Activated T-helper 2 cell treated with anti-CD3 and anti-CD28 coated beads, Interferon-gamma antibody, Interleukin-2, Interleukin-4, amounts not matched to agents 10 μg/mL and 5 μg/mL and 100 μg/mL, durations not matched to agents 14 hours and 24 hours and 36 hours (primary cell): Measurements from ENCODE around the gene MOV10. TPM values are rescaled to one million over a fixed set of nuclear protein-coding genes. Genes with fewer than 3 reads are reported as not detected.

ENCODE experiments used
- DNase-seq: peaks from one replicate; pipeline ENCODE4 v3.0.0; 2021; ENCODE audit warnings: low spot score
- H3K27ac Mint-ChIP-seq: one replicate; pipeline ENCODE4 v1.8.0; 2021; ENCODE audit warnings: mixed read lengths
- H3K27me3 Mint-ChIP-seq: one replicate; pipeline ENCODE4 v1.8.0; 2021; ENCODE audit warnings: low read depth, mixed read lengths
- H3K36me3 Mint-ChIP-seq: one replicate; pipeline ENCODE4 v1.8.0; 2021; ENCODE audit warnings: low read depth, mixed read lengths
- H3K4me1 Mint-ChIP-seq: one replicate; pipeline ENCODE4 v1.8.0; 2021; ENCODE audit warnings: low read depth, mixed read lengths
- H3K4me3 Mint-ChIP-seq: one replicate; pipeline ENCODE4 v1.8.0; 2021; ENCODE audit warnings: low read depth, mild to moderate bottlenecking, moderate library complexity, mixed read lengths
- H3K9me3 Mint-ChIP-seq: one replicate; pipeline ENCODE4 v1.8.0; 2021; ENCODE audit warnings: mixed read lengths
- intact Hi-C: fragments of 100-400 bp; cut with micrococcal nuclease; formaldehyde crosslinking; loops from one replicate; pipeline ENCODE4 v1.15.1; 2023
- total RNA-seq: library from RNA; stranded (reverse); gene quantifications from 2 replicates; pipeline ENCODE4 v1.2.3, GENCODE V29; 2022

Gene MOV10
- total RNA-seq, 1 donor from 2014 or later = 68.1 TPM

DNA sequence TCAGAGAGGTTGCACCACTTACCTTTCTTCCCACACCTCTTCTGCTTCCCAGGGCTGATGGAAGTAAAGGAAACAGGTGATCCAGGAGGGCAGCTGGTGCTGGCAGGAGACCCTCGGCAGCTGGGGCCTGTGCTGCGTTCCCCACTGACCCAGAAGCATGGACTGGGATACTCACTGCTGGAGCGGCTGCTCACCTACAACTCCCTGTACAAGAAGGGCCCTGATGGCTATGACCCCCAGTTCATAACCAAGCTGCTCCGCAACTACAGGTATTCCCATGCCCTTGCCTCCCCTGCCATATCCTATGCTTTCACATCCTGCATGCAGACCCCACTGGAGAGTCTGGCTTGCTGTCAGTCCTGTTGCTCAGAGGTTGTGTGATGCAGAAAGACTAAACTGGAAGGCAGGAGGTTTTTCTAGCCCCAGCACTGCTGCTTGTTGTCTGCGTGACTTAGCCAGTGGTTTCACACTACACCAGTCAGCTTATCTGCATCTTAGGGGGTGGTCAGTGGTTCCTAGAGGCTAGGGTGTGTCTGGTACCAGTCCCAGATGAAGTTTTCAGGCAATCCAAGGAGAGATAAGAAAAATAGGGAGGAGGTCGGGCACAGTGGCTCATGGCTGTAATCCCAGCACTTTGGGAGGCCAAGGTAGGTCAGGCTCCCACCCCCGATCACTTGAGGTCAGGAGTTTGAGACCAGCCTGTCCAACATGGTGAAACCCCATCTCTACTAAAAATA is 22.3 kb downstream of the MOV10 start:
- no peak for DNase-seq
- Mint-ChIP-seq H3K4me1 (peaks cover 24% of the 10 kb centered on the region), H3K4me3 (no peak overlapping the region), H3K27me3 (no peaks in the 10 kb centered on the region), H3K27ac (no peak overlapping the region), H3K36me3 (peaks cover 55% of the 10 kb centered on the region), H3K9me3 (no peaks in the 10 kb centered on the region)
- intact Hi-C loops = no loop called here

DNA sequence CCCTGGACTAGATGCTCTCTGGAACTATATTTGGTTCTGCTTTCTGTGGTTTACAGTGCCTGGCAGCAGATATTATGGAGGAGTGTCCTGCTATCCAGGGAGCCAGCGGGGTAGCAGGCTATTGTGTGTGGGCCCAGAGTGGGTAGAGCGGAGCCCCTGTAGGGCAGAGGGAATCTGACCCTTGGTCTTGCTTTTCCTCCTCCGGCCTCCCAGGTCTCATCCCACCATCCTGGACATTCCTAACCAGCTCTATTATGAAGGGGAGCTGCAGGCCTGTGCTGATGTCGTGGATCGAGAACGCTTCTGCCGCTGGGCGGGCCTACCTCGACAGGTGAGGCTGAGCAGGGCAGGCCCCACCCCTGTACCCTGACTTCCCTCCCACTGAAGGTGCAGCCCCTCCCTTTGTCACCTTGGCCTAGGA is 23.3 kb downstream of the MOV10 start:
- Mint-ChIP-seq H3K9me3 (no peaks in the 10 kb centered on the region), H3K27me3 (no peaks in the 10 kb centered on the region), H3K36me3 (peaks cover 57% of the 10 kb centered on the region), H3K4me3 (no peak overlapping the region), H3K27ac (no peak overlapping the region), H3K4me1 (peaks cover 34% of the 10 kb centered on the region)
- intact Hi-C loops = no loop called here
- no peak for DNase-seq

GRCh38 chr1:112698366-112699310 is 24.2 kb downstream of the MOV10 start:
- Mint-ChIP-seq H3K4me1 (peaks cover 38% of the 10 kb centered on the region), H3K4me3 (no peak overlapping the region), H3K27me3 (no peaks in the 10 kb centered on the region), H3K27ac (peak overlapping the region; percentile 16), H3K9me3 (no peaks in the 10 kb centered on the region), H3K36me3 (peaks cover 58% of the 10 kb centered on the region)
- DNase-seq = no peak
- intact Hi-C loops = no loop called here

GRCh38 chr1:112699425-112700144 is 25.1 kb downstream of the MOV10 start:
- no peak for DNase-seq
- Mint-ChIP-seq H3K27ac (peak overlapping the region; percentile 88), H3K4me3 (no peak overlapping the region), H3K4me1 (peaks cover 46% of the 10 kb centered on the region), H3K27me3 (no peaks in the 10 kb centered on the region), H3K36me3 (peaks cover 58% of the 10 kb centered on the region), H3K9me3 (no peaks in the 10 kb centered on the region)
- intact Hi-C loops = loop anchor here (10.0 kb wide), 1 partner anchor 1085 kb away; no protein-coding TSS in a partner anchor

DNA sequence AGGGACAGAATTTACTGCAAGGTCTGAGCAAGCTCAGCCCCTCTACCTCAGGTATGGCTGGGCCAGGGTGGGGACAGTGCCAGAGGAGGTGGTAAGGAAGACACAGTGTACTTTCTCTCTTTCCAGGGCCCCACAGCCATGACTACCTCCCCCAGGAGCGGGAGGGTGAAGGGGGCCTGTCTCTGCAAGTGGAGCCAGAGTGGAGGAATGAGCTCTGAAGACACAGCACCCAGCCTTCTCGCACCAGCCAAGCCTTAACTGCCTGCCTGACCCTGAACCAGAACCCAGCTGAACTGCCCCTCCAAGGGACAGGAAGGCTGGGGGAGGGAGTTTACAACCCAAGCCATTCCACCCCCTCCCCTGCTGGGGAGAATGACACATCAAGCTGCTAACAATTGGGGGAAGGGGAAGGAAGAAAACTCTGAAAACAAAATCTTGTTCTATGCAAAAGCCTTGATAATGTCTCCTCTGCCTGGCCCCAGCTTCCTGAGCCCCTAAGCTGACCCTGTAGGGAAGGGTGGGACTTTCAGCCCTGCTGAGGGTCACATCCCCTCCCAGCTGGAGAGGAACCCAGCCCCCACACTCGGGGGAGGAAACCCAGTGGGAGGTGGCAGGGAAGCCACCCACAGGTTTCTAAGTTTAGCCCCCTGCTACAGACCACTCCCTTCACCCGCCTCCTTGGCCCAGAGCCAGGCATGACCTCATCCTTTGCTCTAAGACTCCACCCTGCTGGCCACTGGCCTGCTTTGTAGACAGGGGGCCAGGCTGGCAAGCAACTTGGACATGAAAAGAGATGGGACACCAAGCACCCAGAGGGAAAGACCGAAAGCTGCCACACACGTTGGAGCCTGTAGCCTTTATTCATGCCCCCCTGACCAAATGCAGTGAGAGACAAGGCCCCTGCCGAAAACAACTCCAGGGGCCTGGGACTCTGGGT is 26.1 kb downstream of the MOV10 start:
- peak overlapping the region; percentile 88 for H3K27ac Mint-ChIP-seq
- peaks cover 49% of the 10 kb centered on the region for H3K36me3 Mint-ChIP-seq
- H3K4me1 Mint-ChIP-seq = peaks cover 56% of the 10 kb centered on the region
- intact Hi-C loops = loop anchor here (10.0 kb wide), 1 partner anchor 1084 kb away; no protein-coding TSS in a partner anchor
- peak overlapping the region; percentile 22 for H3K4me3 Mint-ChIP-seq
- no peaks in the 10 kb centered on the region for H3K9me3 Mint-ChIP-seq
- no peaks in the 10 kb centered on the region for H3K27me3 Mint-ChIP-seq
- peak; percentile 64 for DNase-seq

DNA sequence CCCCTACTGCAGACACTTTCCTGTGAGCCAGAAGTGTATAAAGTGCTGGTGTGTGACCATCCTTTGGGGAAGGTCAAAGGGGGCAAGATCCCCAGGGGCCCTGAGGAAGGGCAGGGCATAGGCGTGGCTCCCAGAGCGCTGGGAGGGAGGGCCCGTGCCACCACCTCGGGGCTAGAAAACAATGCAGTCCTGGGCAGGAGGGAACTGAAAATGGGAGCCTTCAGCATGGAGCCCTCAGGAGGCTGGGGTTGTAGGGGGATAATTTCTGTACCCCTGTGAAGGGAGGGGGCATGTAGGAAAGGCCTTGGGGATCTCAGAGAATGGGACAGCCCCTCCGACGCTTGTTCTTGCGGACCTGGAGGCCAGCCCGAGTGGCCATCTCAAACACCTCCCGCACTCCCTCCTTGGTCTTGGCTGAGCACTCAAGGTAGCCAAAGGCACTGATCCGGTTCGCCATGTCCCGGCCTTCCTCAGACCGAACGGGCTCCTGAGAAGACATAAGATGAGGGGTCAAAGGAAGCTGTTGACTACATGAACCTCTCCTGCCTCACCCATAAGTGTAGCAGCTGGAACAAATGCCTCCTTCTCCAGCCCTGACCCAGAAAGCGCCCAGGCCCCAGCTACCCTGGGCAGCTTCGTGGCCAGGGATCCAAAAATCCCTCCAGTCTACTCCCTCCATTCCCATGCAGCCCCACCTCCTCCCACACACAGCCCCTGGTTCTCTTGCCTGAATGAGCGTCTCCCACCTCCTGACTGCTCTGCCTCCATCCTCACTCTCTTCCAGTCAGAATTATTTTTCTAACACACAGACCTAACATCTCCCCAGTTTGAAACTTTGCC is 27.0 kb downstream of the MOV10 start:
- no peaks in the 10 kb centered on the region for H3K27me3 Mint-ChIP-seq
- peak overlapping the region; percentile 88 for H3K27ac Mint-ChIP-seq
- peaks cover 61% of the 10 kb centered on the region for H3K4me1 Mint-ChIP-seq
- H3K4me3 Mint-ChIP-seq = peak overlapping the region; percentile 22
- no peak for DNase-seq
- intact Hi-C loops = loop anchor here (10.0 kb wide), 1 partner anchor 1083 kb away; no protein-coding TSS in a partner anchor
- H3K9me3 Mint-ChIP-seq = no peaks in the 10 kb centered on the region
- H3K36me3 Mint-ChIP-seq = peaks cover 46% of the 10 kb centered on the region

- H3K36me3 Mint-ChIP-seq = peaks cover 42% of the 10 kb centered on the region
- intact Hi-C loops = loop anchor here (10.0 kb wide), 1 partner anchor 1083 kb away; no protein-coding TSS in a partner anchor
- H3K9me3 Mint-ChIP-seq = no peaks in the 10 kb centered on the region
- DNase-seq = no peak
- peak overlapping the region; percentile 88 for H3K27ac Mint-ChIP-seq
- peaks cover 61% of the 10 kb centered on the region for H3K4me1 Mint-ChIP-seq
- no peak overlapping the region for H3K4me3 Mint-ChIP-seq
- H3K27me3 Mint-ChIP-seq = no peaks in the 10 kb centered on the region
Measured at GRCh38 chr1:112702067-112702395, 27.6 kb downstream of the MOV10 start.

GRCh38 chr1:112702420-112703261 is 28.2 kb downstream of the MOV10 start:
- Mint-ChIP-seq H3K27me3 (peaks cover 1% of the 10 kb centered on the region), H3K27ac (peak overlapping the region; percentile 42), H3K36me3 (peaks cover 42% of the 10 kb centered on the region), H3K4me3 (peak overlapping the region; percentile 14), H3K4me1 (peaks cover 61% of the 10 kb centered on the region), H3K9me3 (no peaks in the 10 kb centered on the region)
- DNase-seq = no peak
- intact Hi-C loops = loop anchor here (10.0 kb wide), 1 partner anchor 1082 kb away; no protein-coding TSS in a partner anchor

DNA sequence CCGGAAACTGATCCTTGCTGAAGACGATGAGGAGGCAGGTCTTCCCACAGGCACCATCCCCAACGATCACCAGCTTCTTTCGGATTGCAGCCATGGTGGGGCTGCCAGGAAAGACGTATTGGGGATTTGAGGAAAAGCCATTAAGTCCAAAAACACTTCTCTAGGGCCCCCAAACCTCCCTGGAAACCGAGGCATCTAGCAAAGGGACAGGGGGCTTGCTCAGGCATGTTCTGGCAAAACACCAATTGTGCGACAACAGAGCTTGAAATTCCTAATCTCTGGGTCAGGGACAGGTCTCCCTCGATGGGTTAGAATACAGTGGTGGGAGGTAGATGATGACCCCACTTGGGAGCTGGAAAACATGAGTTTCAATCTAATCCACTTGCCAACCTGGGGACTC is 29.2 kb downstream of the MOV10 start:
- Mint-ChIP-seq H3K36me3 (peaks cover 39% of the 10 kb centered on the region), H3K4me3 (no peak overlapping the region), H3K27me3 (peaks cover 10% of the 10 kb centered on the region), H3K9me3 (no peaks in the 10 kb centered on the region), H3K27ac (peak overlapping the region; percentile 88), H3K4me1 (peaks cover 61% of the 10 kb centered on the region)
- intact Hi-C loops = loop anchor here (1.0 to 10.0 kb wide), 3 partner anchors 29 to 1081 kb away; partner anchors contain the start of genes MOV10 and WNT2B
- no peak for DNase-seq

- intact Hi-C loops = loop anchor here (1.0 to 10.0 kb wide), 3 partner anchors 30 to 1080 kb away; partner anchors contain the start of genes MOV10 and WNT2B
- Mint-ChIP-seq H3K36me3 (peaks cover 32% of the 10 kb centered on the region), H3K27ac (peak overlapping the region; percentile 88), H3K4me3 (peak overlapping the region; percentile 78), H3K4me1 (peaks cover 61% of the 10 kb centered on the region), H3K27me3 (peaks cover 13% of the 10 kb centered on the region), H3K9me3 (no peaks in the 10 kb centered on the region)
- DNase-seq = no peak
Measured at GRCh38 chr1:112704391-112704933, 30.0 kb downstream of the MOV10 start.
